T1000 (cell line): ENCODE results near the gene DNAH9.

Experiments
- DNase-seq: peaks from one replicate; lab custom pipeline; 2025; ENCODE audit warnings: mixed read lengths; lab: John Stamatoyannopoulos, UW

DNAH9 gene

GRCh38 chr17:11757815-11758214, 159.5 kb downstream of the DNAH9 start:
- no peak for DNase-seq

GRCh38 chr17:11768106-11768505, 169.8 kb downstream of the DNAH9 start:
- no peak for DNase-seq

GRCh38 chr17:11768981-11769380, 170.7 kb downstream of the DNAH9 start:
- no peak for DNase-seq

GRCh38 chr17:11772031-11772430, 173.8 kb downstream of the DNAH9 start:
- DNase-seq: no peak

- no peak for DNase-seq
Measured at GRCh38 chr17:11779892-11780291, 181.6 kb downstream of the DNAH9 start.

GRCh38 chr17:11780621-11781020, 182.4 kb downstream of the DNAH9 start:
- DNase-seq: no peak

GRCh38 chr17:11786711-11787438, 188.6 kb downstream of the DNAH9 start:
- DNase-seq: no peak

- no peak for DNase-seq
Measured at GRCh38 chr17:11795906-11796305, 197.6 kb downstream of the DNAH9 start.

- no peak for DNase-seq
Measured at GRCh38 chr17:11797803-11798202, 199.5 kb downstream of the DNAH9 start.

- no peak for DNase-seq
Measured at GRCh38 chr17:11803231-11803969, 205.1 kb downstream of the DNAH9 start.

- no peak for DNase-seq
Measured at GRCh38 chr17:11805138-11805537, 206.9 kb downstream of the DNAH9 start.

GRCh38 chr17:11805952-11806351, 207.7 kb downstream of the DNAH9 start:
- no peak for DNase-seq

GRCh38 chr17:11807606-11808005, 209.3 kb downstream of the DNAH9 start:
- DNase-seq: no peak

GRCh38 chr17:11813278-11813677, 215.0 kb downstream of the DNAH9 start:
- no peak for DNase-seq

GRCh38 chr17:11813871-11814270, 215.6 kb downstream of the DNAH9 start:
- DNase-seq: no peak

GRCh38 chr17:11814655-11815262, 216.5 kb downstream of the DNAH9 start:
- DNase-seq: no peak

GRCh38 chr17:11816409-11816808, 218.1 kb downstream of the DNAH9 start:
- DNase-seq: no peak

GRCh38 chr17:11823862-11824261, 225.6 kb downstream of the DNAH9 start:
- no peak for DNase-seq

GRCh38 chr17:11825572-11826209, 227.4 kb downstream of the DNAH9 start:
- DNase-seq: no peak

GRCh38 chr17:11832401-11833137, 234.3 kb downstream of the DNAH9 start:
- DNase-seq: no peak

GRCh38 chr17:11836508-11836907, 238.2 kb downstream of the DNAH9 start:
- DNase-seq: no peak

- no peak for DNase-seq
Measured at GRCh38 chr17:11840052-11840451, 241.8 kb downstream of the DNAH9 start.
